CD4-positive, alpha-beta T cell treated with Interleukin-4 for 1 hour (primary cell): ENCODE results near the gene LCN9.

Source experiments
- DNase-seq, 2 donors: peaks; one replicate each; pipeline ENCODE4 v3.0.0-alpha.2; 2020 to 2022

The LCN9 gene

GRCh38 chr9:135673941-135674340 is 10.8 kb downstream of the LCN9 start:
- no peak for DNase-seq

GRCh38 chr9:135674977-135675376 is 11.9 kb downstream of the LCN9 start:
- DNase-seq = no peak

GRCh38 chr9:135676891-135677290 is 13.8 kb downstream of the LCN9 start:
- DNase-seq = no peak

DNA sequence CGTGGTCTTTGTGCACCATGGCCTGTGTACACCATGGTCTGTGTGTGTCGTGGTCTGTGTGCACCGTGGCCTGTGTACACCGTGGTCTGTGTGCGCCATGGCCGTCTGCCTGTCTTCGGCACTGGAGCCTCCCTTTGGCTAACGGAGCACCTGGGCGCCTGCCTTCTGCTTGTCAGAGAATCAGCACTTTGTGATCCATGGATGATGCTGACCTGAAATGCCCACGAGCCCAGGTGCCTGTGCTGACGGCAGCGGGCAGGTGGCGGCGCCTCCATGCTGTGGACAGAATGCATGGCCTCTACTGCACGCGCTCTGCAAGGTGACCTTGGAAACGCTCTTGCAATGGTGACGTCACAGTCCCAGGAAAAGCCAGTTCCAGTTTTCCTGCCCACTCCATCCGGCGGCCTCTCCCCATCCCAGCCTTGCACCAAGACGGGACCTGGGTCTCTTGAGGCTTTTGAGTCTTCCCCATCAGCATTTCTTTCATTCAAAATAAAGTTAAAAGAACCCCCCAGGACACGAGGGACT is 14.6 kb downstream of the LCN9 start:
- DNase-seq = no peak

GRCh38 chr9:135678236-135679017 is 15.3 kb downstream of the LCN9 start:
- no peak for DNase-seq

DNA sequence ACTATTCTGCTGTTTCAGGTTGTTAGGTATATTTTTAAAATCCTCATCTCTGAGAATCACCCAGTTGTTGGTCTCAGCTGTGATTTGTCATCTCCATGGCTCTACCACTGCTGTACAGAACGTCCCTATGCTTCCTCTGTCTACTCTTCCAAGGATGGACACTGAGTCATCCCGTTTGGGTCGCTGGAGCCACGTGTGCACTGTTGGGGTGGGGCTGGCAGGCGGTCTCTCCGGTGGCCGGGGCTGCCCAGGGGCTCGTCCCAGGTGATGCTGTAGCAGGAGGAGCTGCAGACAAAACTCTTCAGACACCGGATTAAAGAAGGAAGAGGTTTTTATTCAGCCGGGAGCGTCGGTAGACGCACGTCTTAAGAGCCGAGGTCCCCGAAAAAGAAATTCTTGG is 16.9 kb downstream of the LCN9 start:
- DNase-seq = no peak

DNA sequence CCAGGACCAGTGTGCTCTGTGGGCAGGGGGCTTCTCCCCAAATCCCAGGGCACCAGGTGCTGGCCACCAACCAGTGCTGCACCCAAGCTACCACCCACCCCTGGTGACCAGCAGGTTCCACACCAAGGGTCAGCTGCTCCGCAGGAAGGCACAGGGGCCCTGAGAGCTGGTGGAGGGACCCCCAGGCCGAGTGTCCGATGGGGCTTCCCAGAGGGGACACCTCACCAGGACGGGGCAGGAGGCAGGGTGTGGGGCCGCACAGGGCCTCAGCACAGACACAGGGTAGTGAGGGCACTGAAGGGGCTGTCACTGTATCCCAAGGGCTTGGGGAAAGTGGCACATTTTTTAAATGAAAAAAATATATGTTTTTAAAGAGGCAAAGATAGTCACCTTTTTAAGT is 18.1 kb downstream of the LCN9 start:
- no peak for DNase-seq

DNA sequence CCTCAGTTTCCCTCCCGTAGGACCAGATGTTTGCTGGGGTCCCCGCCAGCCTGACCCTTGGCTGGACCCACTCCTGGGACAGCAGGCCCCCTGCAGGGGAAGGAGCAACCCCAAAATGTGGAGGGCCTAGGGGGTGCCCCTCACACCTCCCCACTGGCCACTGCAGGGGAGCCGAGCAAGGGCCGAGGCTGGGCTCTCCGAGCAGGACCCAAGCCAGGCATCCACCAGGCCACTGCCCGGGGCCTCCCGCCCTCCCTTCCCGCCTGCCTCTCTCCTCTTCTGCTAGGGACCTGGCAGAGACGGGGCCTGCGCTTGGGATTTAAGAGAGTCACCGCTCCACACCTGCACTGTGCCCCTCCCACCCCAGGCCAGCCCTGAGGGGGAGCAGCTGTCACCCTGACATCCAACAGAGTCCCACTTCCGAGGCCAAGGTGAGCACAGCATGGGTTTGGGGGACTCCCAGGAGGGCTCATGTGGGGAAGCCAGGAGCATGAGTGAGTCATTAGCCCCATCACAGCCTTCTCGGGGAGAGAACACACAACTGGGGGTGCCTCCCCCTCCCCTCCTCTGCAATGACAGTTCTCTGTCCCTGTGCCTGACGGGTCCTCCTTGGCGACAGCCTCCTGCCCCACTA is 20.4 kb downstream of the LCN9 start:
- no peak for DNase-seq

GRCh38 chr9:135684691-135685090 is 21.6 kb downstream of the LCN9 start:
- no peak for DNase-seq

DNA sequence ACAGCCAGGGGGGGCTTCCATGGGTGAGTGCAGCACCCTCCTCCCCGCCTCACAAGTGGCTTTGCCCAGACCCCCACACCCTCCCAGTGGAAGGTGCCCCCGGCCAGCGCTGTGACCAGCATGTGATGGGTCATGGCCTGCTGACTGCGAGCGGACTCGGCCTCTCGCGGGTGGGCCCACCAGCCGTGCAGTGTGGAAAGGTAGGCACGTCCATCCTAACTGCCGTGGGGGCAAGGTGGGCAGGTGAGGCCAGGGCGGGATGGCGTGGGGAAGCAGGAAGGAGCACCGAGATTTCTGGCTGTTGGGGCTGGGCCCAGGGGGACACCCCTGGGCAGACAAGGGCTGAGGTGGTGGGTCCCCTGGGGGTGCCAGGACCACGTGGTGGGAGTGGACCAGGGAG is 24.1 kb downstream of the LCN9 start:
- no peak for DNase-seq

GRCh38 chr9:135689011-135689410 is 25.9 kb downstream of the LCN9 start:
- no peak for DNase-seq

- DNase-seq = no peak
These were observed 27.9 kb downstream of the LCN9 start for GRCh38 chr9:135690836-135691570.

- DNase-seq = no peak
These were observed 29.3 kb downstream of the LCN9 start for GRCh38 chr9:135692410-135692809.

GRCh38 chr9:135693265-135693664 is 30.2 kb downstream of the LCN9 start:
- DNase-seq = no peak

DNA sequence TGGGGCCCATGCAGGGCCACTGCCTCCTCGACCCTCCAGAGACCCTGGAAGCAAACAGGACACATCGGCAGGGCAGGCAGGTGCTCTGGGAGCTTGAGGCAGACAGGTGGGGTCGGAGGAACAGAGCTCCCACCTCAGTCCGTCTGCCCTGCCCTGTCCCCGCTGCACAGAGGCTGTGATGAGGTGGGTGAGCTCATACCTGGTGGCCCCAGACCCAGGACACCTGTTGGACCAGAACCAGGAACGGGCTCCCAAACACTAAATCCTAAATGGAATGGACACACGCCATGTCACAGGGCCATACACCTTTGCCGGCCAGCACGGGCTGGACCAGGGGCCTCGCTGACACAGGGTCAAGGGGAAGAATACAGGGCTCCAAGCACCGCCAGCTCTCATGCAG is 30.7 kb downstream of the LCN9 start:
- no peak for DNase-seq

DNA sequence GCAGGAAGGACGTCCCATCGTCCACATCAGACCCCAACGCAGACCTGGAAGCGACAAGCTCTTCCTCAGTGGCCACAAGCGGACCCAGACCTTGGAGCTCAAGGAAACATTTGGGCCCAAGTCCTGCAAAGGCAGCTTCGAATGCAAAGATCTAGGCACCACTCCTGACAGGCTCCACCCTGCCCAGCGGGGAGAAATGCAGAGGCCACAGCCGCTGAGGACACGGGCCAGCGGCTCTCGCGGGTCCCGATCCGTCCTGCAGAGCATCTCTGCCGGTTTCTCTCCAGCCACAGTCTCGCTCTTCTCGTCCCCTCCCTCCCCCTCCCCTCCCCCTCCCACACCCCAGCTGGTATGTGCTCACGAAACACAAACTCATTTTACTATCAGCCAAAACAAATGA is 31.3 kb downstream of the LCN9 start:
- no peak for DNase-seq

DNA sequence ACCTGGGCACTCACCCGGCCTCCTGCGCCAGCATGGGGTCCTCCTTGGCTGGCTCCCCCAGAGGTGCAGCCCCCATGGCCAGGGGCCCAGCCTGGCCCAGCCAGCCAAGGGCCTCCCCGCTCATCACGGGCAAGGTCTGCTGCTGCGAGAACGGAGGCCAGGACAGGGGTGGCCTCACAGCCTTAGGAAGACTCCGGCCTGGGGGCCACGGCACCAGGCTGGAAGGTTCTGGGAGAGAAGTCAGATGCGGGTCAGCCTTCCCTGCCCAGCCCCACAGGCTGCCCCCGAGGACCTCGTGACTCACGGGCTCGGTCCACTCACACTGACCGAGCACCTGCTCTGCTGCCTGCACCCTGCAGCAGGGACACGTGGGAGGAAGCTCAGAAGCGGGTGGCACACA is 31.9 kb downstream of the LCN9 start:
- DNase-seq = no peak

- DNase-seq = no peak
These were observed 32.5 kb downstream of the LCN9 start for GRCh38 chr9:135695642-135696041.

GRCh38 chr9:135696446-135696845 is 33.3 kb downstream of the LCN9 start:
- no peak for DNase-seq

DNA sequence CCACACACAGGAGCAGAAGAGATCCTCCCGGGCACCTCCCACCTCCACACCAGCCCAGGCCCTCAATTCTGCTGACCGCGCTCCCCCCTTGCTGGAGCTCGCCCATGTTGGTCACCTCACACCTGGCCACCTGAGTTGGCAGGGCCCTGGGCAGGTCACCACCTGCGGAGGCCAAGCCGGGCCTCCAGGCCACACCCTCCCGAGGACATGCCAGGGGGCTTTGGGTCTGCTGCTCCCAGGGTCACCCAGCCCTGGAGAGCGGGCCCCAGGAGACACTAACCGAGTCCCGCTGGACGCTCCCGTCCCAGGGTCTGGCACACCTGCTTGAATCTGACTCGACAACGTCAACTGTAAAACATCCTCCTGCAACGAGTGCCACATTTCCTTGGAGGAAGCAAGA is 34.1 kb downstream of the LCN9 start:
- DNase-seq = no peak

- DNase-seq = no peak
These were observed 35.1 kb downstream of the LCN9 start for GRCh38 chr9:135698236-135698635.

GRCh38 chr9:135698767-135699166 is 35.7 kb downstream of the LCN9 start:
- DNase-seq = no peak

DNA sequence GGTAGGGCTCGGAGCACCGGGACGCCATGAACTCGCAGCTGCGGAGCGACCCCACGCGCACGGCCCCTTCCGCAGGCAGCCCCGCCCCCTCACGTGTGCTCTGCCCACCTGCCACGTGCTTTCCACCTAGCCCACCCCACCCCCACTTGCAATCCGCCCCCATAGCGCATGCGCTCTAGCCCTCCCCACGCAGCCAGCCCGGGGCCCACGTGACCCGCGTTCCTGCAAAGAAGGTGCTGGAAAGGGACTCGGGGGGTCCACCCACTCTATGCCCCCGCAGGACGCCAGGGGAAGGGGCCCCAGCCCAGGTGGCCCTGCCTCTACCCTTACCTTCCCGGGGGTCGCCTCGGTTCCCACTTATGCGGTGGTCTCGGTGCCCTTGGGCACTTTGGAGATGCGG is 36.3 kb downstream of the LCN9 start, which contains the start of gene SOHLH1:
Gene SOHLH1 (minus strand): TSS at position 42 of the 400 bp plus-strand sequence. CDS start 14 bp downstream, at position 28.
- no peak for DNase-seq

DNA sequence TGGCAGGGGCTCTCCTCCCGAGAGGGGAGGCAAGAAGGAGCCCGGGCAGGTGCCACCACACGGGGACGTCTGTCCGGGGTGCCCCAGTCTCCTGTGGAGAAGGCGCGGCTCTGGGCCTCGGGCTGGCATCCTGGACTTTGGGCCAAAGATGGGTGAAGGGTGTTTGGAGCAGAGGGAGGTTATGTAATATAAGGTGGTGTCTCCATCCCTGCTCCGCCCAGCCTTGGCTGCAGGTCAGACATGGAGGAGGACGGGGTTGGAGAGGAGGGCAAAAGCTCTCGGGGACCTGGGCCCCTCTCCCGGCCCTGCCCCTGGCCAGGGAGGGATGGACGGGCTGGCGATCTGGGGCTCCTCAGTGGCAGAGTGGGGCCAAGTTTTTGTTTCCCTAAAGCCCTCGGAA is 37.4 kb downstream of the LCN9 start:
- DNase-seq = no peak
